ENCODE data around the gene C9orf43.

- TF ChIP-seq CTCF (IDR thresholded peaks at IDR 0.05; ENCODE audit: insufficient read depth, low read length) (no peak), REST (IDR thresholded peaks at IDR 0.05; ENCODE audit: insufficient replicate concordance, low read depth) (no peak), POLR2AphosphoS5 (IDR thresholded peaks at IDR 0.05; ENCODE audit: low read depth) (no peak), SPI1 (IDR thresholded peaks at IDR 0.05; ENCODE audit: borderline replicate concordance, low read depth) (no peak), GABPA (IDR thresholded peaks at IDR 0.05; ENCODE audit: low read depth) (no peak)
Observed at GRCh38 chr9:113361304-113362018, 49.1 kb upstream of the C9orf43 start.

Data from HL-60 (cell line).